HEK293 (cell line): ENCODE data around the gene SBF2.
A peak's percentile ranks its signal among the peaks of the same experiment; 100 is the strongest.

Experiments
- BCL11A ChIP-seq: fragments of 450-650 bp; formaldehyde crosslinking; IDR thresholded peaks from 2 replicates; pipeline ENCODE4 v1.5.1; 2016; ENCODE audit warnings: low read depth, missing biosample characterization, missing genetic modification characterization
- GLIS1 ChIP-seq: fragments of 450-650 bp; formaldehyde crosslinking; IDR thresholded peaks from 2 replicates; pipeline ENCODE4 v1.5.1; 2016; ENCODE audit warnings: missing biosample characterization, missing genetic modification characterization
- HOXD13 ChIP-seq: sonication (generic); formaldehyde crosslinking; IDR thresholded peaks from 2 replicates; pipeline ENCODE4 v1.8.0; 2022; ENCODE audit warnings: missing genetic modification reagents, borderline replicate concordance
- MYNN ChIP-seq: fragments of 450-650 bp; formaldehyde crosslinking; IDR thresholded peaks from 2 replicates; pipeline ENCODE4 v1.5.1; 2016; ENCODE audit warnings: missing biosample characterization, missing genetic modification characterization, borderline replicate concordance
- SETDB1 ChIP-seq: IDR thresholded peaks from one replicate; pipeline ENCODE4 v1.6.1; 2017; ENCODE audit warnings: mild to moderate bottlenecking, low read length, moderate library complexity, mixed read lengths; ENCODE audit not compliant: insufficient read length
- TCF7L2 ChIP-seq: IDR thresholded peaks from 2 replicates; pipeline ENCODE4 v1.6.1; 2011; ENCODE audit warnings: low read depth, mild to moderate bottlenecking, inconsistent platforms, low read length, moderate library complexity, borderline replicate concordance
- WT1 ChIP-seq: fragments of 450-650 bp; formaldehyde crosslinking; IDR thresholded peaks from 2 replicates; pipeline ENCODE4 v1.5.1; 2016; ENCODE audit warnings: missing biosample characterization, missing genetic modification characterization
- ZBTB1 ChIP-seq: fragments of 450-650 bp; formaldehyde crosslinking; IDR thresholded peaks from 2 replicates; pipeline ENCODE4 v1.5.1; 2016; ENCODE audit warnings: missing biosample characterization, missing genetic modification characterization
- ZBTB17 ChIP-seq: fragments of 450-650 bp; formaldehyde crosslinking; IDR thresholded peaks from 2 replicates; pipeline ENCODE4 v1.5.1; 2016; ENCODE audit warnings: missing biosample characterization, missing genetic modification characterization
- ZFP37 ChIP-seq: fragments of 450-650 bp; formaldehyde crosslinking; IDR thresholded peaks from 2 replicates; pipeline ENCODE4 v1.5.1; 2016; ENCODE audit warnings: missing biosample characterization, missing genetic modification characterization
- ZFP41 ChIP-seq: fragments of 450-650 bp; formaldehyde crosslinking; IDR thresholded peaks from 2 replicates; pipeline ENCODE4 v1.5.1; 2016; ENCODE audit warnings: missing biosample characterization, missing genetic modification characterization, borderline replicate concordance
- ZFP69B ChIP-seq: fragments of 450-650 bp; formaldehyde crosslinking; IDR thresholded peaks from 2 replicates; pipeline ENCODE4 v1.5.1; 2016; ENCODE audit warnings: missing biosample characterization, missing genetic modification characterization
- ZNF112 ChIP-seq: fragments of 450-650 bp; formaldehyde crosslinking; IDR thresholded peaks from 2 replicates; pipeline ENCODE4 v1.5.0; 2017; ENCODE audit warnings: missing biosample characterization, missing genetic modification characterization
- ZNF132 ChIP-seq: fragments of 450-650 bp; formaldehyde crosslinking; IDR thresholded peaks from 2 replicates; pipeline ENCODE4 v1.5.1; 2017; ENCODE audit warnings: missing biosample characterization, missing genetic modification characterization, borderline replicate concordance
- ZNF18 ChIP-seq: fragments of 450-650 bp; formaldehyde crosslinking; IDR thresholded peaks from 2 replicates; pipeline ENCODE4 v1.5.1; 2016; ENCODE audit warnings: missing biosample characterization, missing genetic modification characterization
- ZNF184 ChIP-seq: fragments of 450-650 bp; IDR thresholded peaks from 2 replicates; pipeline ENCODE4 v1.5.1; 2018; ENCODE audit warnings: missing biosample characterization, mild to moderate bottlenecking, missing genetic modification characterization
- ZNF239 ChIP-seq: fragments of 450-650 bp; formaldehyde crosslinking; IDR thresholded peaks from 2 replicates; pipeline ENCODE4 v1.5.1; 2016; ENCODE audit warnings: missing biosample characterization, missing genetic modification characterization
- ZNF26 ChIP-seq: fragments of 450-650 bp; formaldehyde crosslinking; IDR thresholded peaks from 2 replicates; pipeline ENCODE4 v1.5.1; 2016; ENCODE audit warnings: missing biosample characterization, missing genetic modification characterization
- ZNF266 ChIP-seq: fragments of 450-650 bp; formaldehyde crosslinking; IDR thresholded peaks from 2 replicates; pipeline ENCODE4 v1.5.1; 2016; ENCODE audit warnings: missing biosample characterization, missing genetic modification characterization, low read depth
- ZNF394 ChIP-seq: fragments of 450-650 bp; formaldehyde crosslinking; IDR thresholded peaks from 2 replicates; pipeline ENCODE4 v1.5.1; 2016; ENCODE audit warnings: missing biosample characterization, missing genetic modification characterization, mild to moderate bottlenecking, moderate library complexity, borderline replicate concordance
- ZNF426 ChIP-seq: fragments of 450-650 bp; formaldehyde crosslinking; IDR thresholded peaks from 2 replicates; pipeline ENCODE4 v1.5.1; 2017; ENCODE audit warnings: missing biosample characterization, missing genetic modification characterization, mild to moderate bottlenecking, inconsistent platforms, moderate library complexity
- ZNF433 ChIP-seq: fragments of 450-650 bp; formaldehyde crosslinking; IDR thresholded peaks from 2 replicates; pipeline ENCODE4 v1.5.1; 2016; ENCODE audit warnings: missing biosample characterization, missing genetic modification characterization, low read depth
- ZNF449 ChIP-seq: fragments of 450-650 bp; formaldehyde crosslinking; IDR thresholded peaks from 2 replicates; pipeline ENCODE4 v1.5.1; 2017; ENCODE audit warnings: missing biosample characterization, mild to moderate bottlenecking, missing genetic modification characterization, moderate library complexity
- ZNF488 ChIP-seq: fragments of 450-650 bp; formaldehyde crosslinking; IDR thresholded peaks from 2 replicates; pipeline ENCODE4 v1.5.1; 2016; ENCODE audit warnings: missing biosample characterization, missing genetic modification characterization
- ZNF629 ChIP-seq: fragments of 450-650 bp; formaldehyde crosslinking; IDR thresholded peaks from 2 replicates; pipeline ENCODE4 v1.5.1; 2017; ENCODE audit warnings: missing biosample characterization, missing genetic modification characterization
- ZNF658 ChIP-seq: fragments of 450-650 bp; formaldehyde crosslinking; IDR thresholded peaks from 2 replicates; pipeline ENCODE4; 2016; ENCODE audit warnings: missing biosample characterization, missing genetic modification characterization
- ZNF660 ChIP-seq: fragments of 450-650 bp; IDR thresholded peaks from 2 replicates; pipeline ENCODE4 v1.5.1; 2018; ENCODE audit warnings: missing biosample characterization, mild to moderate bottlenecking, missing genetic modification characterization
- ZNF707 ChIP-seq: fragments of 450-650 bp; formaldehyde crosslinking; IDR thresholded peaks from 2 replicates; pipeline ENCODE4 v1.5.1; 2016; ENCODE audit warnings: missing biosample characterization, missing genetic modification characterization
- ZNF776 ChIP-seq: fragments of 450-650 bp; formaldehyde crosslinking; IDR thresholded peaks from 2 replicates; pipeline ENCODE4 v1.5.0; 2017; ENCODE audit warnings: missing biosample characterization, missing genetic modification characterization, borderline replicate concordance
- ZNF785 ChIP-seq: fragments of 450-650 bp; formaldehyde crosslinking; IDR thresholded peaks from 2 replicates; pipeline ENCODE4 v1.5.1; 2016; ENCODE audit warnings: missing biosample characterization, missing genetic modification characterization
- ZNF792 ChIP-seq: fragments of 450-650 bp; formaldehyde crosslinking; IDR thresholded peaks from 2 replicates; pipeline ENCODE4 v1.5.1; 2016; ENCODE audit warnings: missing biosample characterization, missing genetic modification characterization

SBF2 gene

GRCh38 chr11:10303558-10304363, 9.7 kb upstream of the SBF2 start (continued):
- no peak for TF ChIP-seq ZNF26 (tag by site-specific recombination)
- no peak for TF ChIP-seq HOXD13 (CRISPR knock-in tag)
- no peak for TF ChIP-seq ZFP69B (tag by site-specific recombination)
- no peak for TF ChIP-seq ZNF184 (tag by site-specific recombination)
- no peak for TF ChIP-seq ZNF433 (tag by site-specific recombination)
- TF ChIP-seq ZNF394 = no peak; the same call in 1 of the 2 replicates
- no peak for TF ChIP-seq ZNF658 (tag by site-specific recombination)
- TF ChIP-seq ZNF18 (tag by site-specific recombination) = no peak
- no peak for TF ChIP-seq ZFP37
- peak; percentile 23; the same call in 1 of the 2 replicates for TF ChIP-seq WT1 (tag by site-specific recombination)
- TF ChIP-seq ZNF792 (tag by site-specific recombination) = no peak
- TF ChIP-seq ZNF112 = no peak
- no peak for TF ChIP-seq ZNF266 (tag by site-specific recombination)
- no peak for TF ChIP-seq SETDB1
- TF ChIP-seq ZNF629 (tag by site-specific recombination) = no peak
- no peak for TF ChIP-seq ZNF449 (tag by site-specific recombination)
- no peak for TF ChIP-seq ZBTB1
- no peak for TF ChIP-seq ZNF785 (tag by site-specific recombination)
- TF ChIP-seq TCF7L2 = no peak
- no peak for TF ChIP-seq ZNF707
- TF ChIP-seq ZNF239 (tag by site-specific recombination) = no peak
- TF ChIP-seq ZNF488 (tag by site-specific recombination) = no peak
- no peak for TF ChIP-seq ZFP41 (tag by site-specific recombination)
- 0 out of 2 replicates have a peak, but pooled peaks have one; percentile 21 for TF ChIP-seq ZBTB17 (tag by site-specific recombination)
- no peak for TF ChIP-seq ZNF660 (tag by site-specific recombination)
- TF ChIP-seq MYNN = no peak
- TF ChIP-seq GLIS1 (tag by site-specific recombination) = peak; percentile 58
- peak; percentile 37; the same call in 1 of the 2 replicates for TF ChIP-seq BCL11A (tag by site-specific recombination)
- TF ChIP-seq ZNF426 (tag by site-specific recombination) = no peak
- no peak for TF ChIP-seq ZNF132 (tag by site-specific recombination)
- no peak for TF ChIP-seq ZNF776 (tag by site-specific recombination)
